HG03575 (cell line): ENCODE results near the gene NUP98.
"Not testable (repeated sequence)": the region's sequence is repeated elsewhere in the genome, so short reads cannot be mapped to it uniquely, and the experiment has no call there.

Experiments
- ATAC-seq: cut with Tn5 transposase; IDR thresholded peaks from one replicate; pipeline ENCODE4 v1.9.1; 2021; ENCODE audit not compliant: unreplicated experiment, insufficient number of reproducible peaks, low FRiP score; ENCODE audit errors: extremely low read depth

The NUP98 gene

GRCh38 chr11:3660960-3661359 lies 136.4 kb downstream of the NUP98 start:
- no peak for ATAC-seq

- ATAC-seq: no peak
Observed at GRCh38 chr11:3659595-3660515, 137.5 kb downstream of the NUP98 start.

GRCh38 chr11:3658252-3658651 lies 139.1 kb downstream of the NUP98 start:
- ATAC-seq: no peak

GRCh38 chr11:3657331-3657730 lies 140.0 kb downstream of the NUP98 start:
- ATAC-seq: not testable (repeated sequence)

GRCh38 chr11:3655547-3655946 lies 141.8 kb downstream of the NUP98 start:
- no peak for ATAC-seq

- not testable (repeated sequence) for ATAC-seq
Observed at GRCh38 chr11:3652514-3652913, 144.8 kb downstream of the NUP98 start.

- not testable (repeated sequence) for ATAC-seq
Observed at GRCh38 chr11:3649374-3649773, 148.0 kb downstream of the NUP98 start.

- ATAC-seq: not testable (repeated sequence)
Observed at GRCh38 chr11:3648843-3649242, 148.5 kb downstream of the NUP98 start.

- ATAC-seq: no peak
Observed at GRCh38 chr11:3645552-3645951, 151.8 kb downstream of the NUP98 start.

GRCh38 chr11:3644817-3645235 lies 152.5 kb downstream of the NUP98 start, which contains the start of gene ART1:
ART1 (plus strand) TSS chr11:3645128; CDS start chr11:3659214, 14,086 bp downstream.
- no peak for ATAC-seq

- ATAC-seq: not testable (repeated sequence)
Observed at GRCh38 chr11:3643102-3643546, 154.2 kb downstream of the NUP98 start.

GRCh38 chr11:3642071-3642951 lies 155.0 kb downstream of the NUP98 start:
- no peak for ATAC-seq

- ATAC-seq: no peak
Observed at GRCh38 chr11:3641701-3642070, 155.7 kb downstream of the NUP98 start, which contains the start of gene ART5. ART5 (minus strand) TSS chr11:3641992; CDS start chr11:3641862, 130 bp downstream.

- no peak for ATAC-seq
Observed at GRCh38 chr11:3641191-3641590, 156.2 kb downstream of the NUP98 start.

GRCh38 chr11:3639841-3640240 lies 157.5 kb downstream of the NUP98 start:
- ATAC-seq: no peak

GRCh38 chr11:3638513-3638912 lies 158.8 kb downstream of the NUP98 start:
- ATAC-seq: no peak

- ATAC-seq: no peak
Observed at GRCh38 chr11:3637201-3637600, 160.2 kb downstream of the NUP98 start.

GRCh38 chr11:3635641-3636375 lies 161.5 kb downstream of the NUP98 start:
- no peak for ATAC-seq
